T-helper 2 cell treated with Interferon-gamma antibody and Interleukin-4, amounts not matched to agents 5 μg/mL and 100 μg/mL, for 36 hours (primary cell): ENCODE data around the gene SIRT7.

Experiments used
- DNase-seq: peaks from one replicate; pipeline ENCODE4 v3.0.0; 2021; ENCODE audit warnings: low spot score
- H3K27ac Mint-ChIP-seq: one replicate; pipeline ENCODE4 v1.8.0; 2021; ENCODE audit warnings: mild to moderate bottlenecking, mixed read lengths
- H3K27me3 Mint-ChIP-seq: one replicate; pipeline ENCODE4 v1.8.0; 2021; ENCODE audit warnings: low read depth, mixed read lengths
- H3K36me3 Mint-ChIP-seq: one replicate; pipeline ENCODE4 v1.8.0; 2021; ENCODE audit warnings: low read depth, mixed read lengths
- H3K4me1 Mint-ChIP-seq: one replicate; pipeline ENCODE4 v1.8.0; 2021; ENCODE audit warnings: low read depth, mixed read lengths
- H3K4me3 Mint-ChIP-seq: one replicate; pipeline ENCODE4 v1.8.0; 2022; ENCODE audit warnings: mild to moderate bottlenecking, moderate library complexity, mixed read lengths
- H3K9me3 Mint-ChIP-seq: one replicate; pipeline ENCODE4 v1.8.0; 2021; ENCODE audit warnings: mixed read lengths

Gene SIRT7

GRCh38 chr17:81917565-81918332, at the start of gene SIRT7:
SIRT7 (minus strand) TSS chr17:81918176; CDS start chr17:81918131, 45 bp downstream.
- Mint-ChIP-seq H3K27ac (peak within 1 kb of the TSS; percentile 89), H3K27me3 (no peaks in the 10 kb centered on the region), H3K4me3 (peak within 1 kb of the TSS; percentile 95), H3K4me1 (peaks cover 32% of the 10 kb centered on the region), H3K9me3 (no peaks in the 10 kb centered on the region), H3K36me3 (peaks cover 38% of the 10 kb centered on the region)
- peak; percentile 75 for DNase-seq

- H3K27me3 Mint-ChIP-seq = peaks cover 28% of the 10 kb centered on the region
- H3K27ac Mint-ChIP-seq = no peak overlapping the region
- no peak overlapping the region for H3K4me3 Mint-ChIP-seq
- H3K4me1 Mint-ChIP-seq = peaks cover 4% of the 10 kb centered on the region
- no peak for DNase-seq
- no peaks in the 10 kb centered on the region for H3K36me3 Mint-ChIP-seq
- no peaks in the 10 kb centered on the region for H3K9me3 Mint-ChIP-seq
Measured at GRCh38 chr17:81967244-81967532, 49.2 kb upstream of the SIRT7 start.

GRCh38 chr17:81966343-81967243, 48.6 kb upstream of the SIRT7 start:
- H3K27me3 Mint-ChIP-seq = peaks cover 30% of the 10 kb centered on the region
- H3K4me3 Mint-ChIP-seq = no peak overlapping the region
- H3K4me1 Mint-ChIP-seq = peaks cover 4% of the 10 kb centered on the region
- no peaks in the 10 kb centered on the region for H3K36me3 Mint-ChIP-seq
- H3K9me3 Mint-ChIP-seq = no peaks in the 10 kb centered on the region
- no peak for DNase-seq
- no peak overlapping the region for H3K27ac Mint-ChIP-seq

GRCh38 chr17:81964081-81964849, 46.3 kb upstream of the SIRT7 start:
- Mint-ChIP-seq H3K4me1 (peaks cover 4% of the 10 kb centered on the region), H3K36me3 (no peaks in the 10 kb centered on the region), H3K27me3 (peaks cover 30% of the 10 kb centered on the region), H3K27ac (no peak overlapping the region), H3K4me3 (no peak overlapping the region), H3K9me3 (no peaks in the 10 kb centered on the region)
- DNase-seq = no peak

GRCh38 chr17:81962499-81963441, 44.8 kb upstream of the SIRT7 start:
- Mint-ChIP-seq H3K9me3 (no peaks in the 10 kb centered on the region), H3K4me1 (peaks cover 3% of the 10 kb centered on the region)
- DNase-seq = no peak

GRCh38 chr17:81961521-81962498, 43.8 kb upstream of the SIRT7 start:
- no peak overlapping the region for H3K4me3 Mint-ChIP-seq
- H3K4me1 Mint-ChIP-seq = peaks cover 3% of the 10 kb centered on the region
- no peaks in the 10 kb centered on the region for H3K9me3 Mint-ChIP-seq
- no peak for DNase-seq
- peaks cover 50% of the 10 kb centered on the region for H3K27me3 Mint-ChIP-seq
- no peak overlapping the region for H3K27ac Mint-ChIP-seq
- no peaks in the 10 kb centered on the region for H3K36me3 Mint-ChIP-seq

More at GRCh38 chr17:81962499-81963441, 44.8 kb upstream of the SIRT7 start:
- Mint-ChIP-seq H3K4me3 (no peak overlapping the region), H3K36me3 (no peaks in the 10 kb centered on the region), H3K27ac (no peak overlapping the region), H3K27me3 (peaks cover 45% of the 10 kb centered on the region)

- Mint-ChIP-seq H3K4me3 (no peak within 1 kb of the TSS), H3K27me3 (peaks cover 50% of the 10 kb centered on the region), H3K27ac (no peak within 1 kb of the TSS), H3K36me3 (no peaks in the 10 kb centered on the region), H3K4me1 (peaks cover 3% of the 10 kb centered on the region), H3K9me3 (no peaks in the 10 kb centered on the region)
- no peak for DNase-seq
Measured at GRCh38 chr17:81961087-81961511, 43.1 kb upstream of the SIRT7 start, which contains the start of gene NOTUM. NOTUM (minus strand) TSS chr17:81961187; CDS start chr17:81960909, 278 bp downstream.

GRCh38 chr17:81960130-81960958, 42.4 kb upstream of the SIRT7 start:
- peaks cover 3% of the 10 kb centered on the region for H3K4me1 Mint-ChIP-seq
- no peaks in the 10 kb centered on the region for H3K9me3 Mint-ChIP-seq
- H3K27me3 Mint-ChIP-seq = peaks cover 50% of the 10 kb centered on the region
- no peak overlapping the region for H3K27ac Mint-ChIP-seq
- DNase-seq = no peak
- H3K4me3 Mint-ChIP-seq = no peak overlapping the region
- no peaks in the 10 kb centered on the region for H3K36me3 Mint-ChIP-seq

GRCh38 chr17:81959362-81960129, 41.6 kb upstream of the SIRT7 start:
- Mint-ChIP-seq H3K36me3 (no peaks in the 10 kb centered on the region), H3K27me3 (peaks cover 45% of the 10 kb centered on the region), H3K4me1 (peaks cover 3% of the 10 kb centered on the region), H3K4me3 (peak overlapping the region; percentile 40), H3K9me3 (no peaks in the 10 kb centered on the region), H3K27ac (no peak overlapping the region)
- DNase-seq = peak; percentile 75

- no peaks in the 10 kb centered on the region for H3K36me3 Mint-ChIP-seq
- H3K27me3 Mint-ChIP-seq = peaks cover 37% of the 10 kb centered on the region
- peaks cover 3% of the 10 kb centered on the region for H3K4me1 Mint-ChIP-seq
- no peak for DNase-seq
- peak overlapping the region; percentile 26 for H3K27ac Mint-ChIP-seq
- H3K4me3 Mint-ChIP-seq = peak overlapping the region; percentile 40
- no peaks in the 10 kb centered on the region for H3K9me3 Mint-ChIP-seq
Measured at GRCh38 chr17:81958633-81959342, 40.8 kb upstream of the SIRT7 start.
